ENCODE measurements around the gene RP9. TPM values are rescaled to one million over a fixed set of nuclear protein-coding genes. Genes with fewer than 3 reads are reported as not detected.

The RP9 gene
- total and polyA plus RNA-seq, 2 of the 13 experiments (the other 11 are each of a cell fraction or from before 2014, with no cell fraction given): 14.2 to 18.6 TPM

DNA sequence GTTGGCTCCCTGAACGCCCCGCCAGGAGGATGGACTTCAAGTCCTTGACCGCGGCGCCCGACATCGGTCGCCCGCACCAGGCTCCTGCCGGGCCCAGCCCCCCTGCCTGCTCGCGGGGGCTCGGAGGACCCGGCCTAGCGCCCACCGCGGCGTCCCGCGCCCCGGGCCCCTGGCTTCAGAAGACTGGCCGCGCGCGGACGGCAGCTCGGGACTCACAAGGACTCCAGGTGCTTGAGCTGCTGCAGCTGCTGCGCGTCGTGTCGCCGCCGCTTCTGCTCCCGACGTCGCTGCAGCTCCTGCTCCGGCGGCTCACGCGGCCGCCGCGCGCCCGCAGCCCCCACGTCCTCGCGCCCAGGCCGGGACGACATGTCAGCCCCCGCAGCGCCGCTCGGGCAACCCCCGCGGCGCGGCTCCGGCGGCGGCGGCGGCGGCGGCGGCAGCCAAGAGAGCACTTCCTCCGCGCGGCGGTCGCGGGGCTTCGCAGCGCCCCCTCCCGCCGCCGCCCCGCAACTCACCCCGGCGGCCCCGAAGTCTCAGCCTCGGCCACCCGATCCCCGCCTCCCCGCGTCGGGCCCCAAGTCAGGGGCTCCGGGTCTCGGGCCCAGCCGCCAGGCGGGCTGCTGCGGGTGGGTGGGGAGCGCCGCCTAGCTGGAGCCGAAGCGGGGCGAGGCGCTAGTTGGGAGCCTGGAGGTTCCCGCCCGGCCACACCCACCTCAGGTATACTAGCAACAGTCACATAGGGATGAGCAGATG lies at the start of gene RP9 (continued):
- TF ChIP-seq, protein P1, sequence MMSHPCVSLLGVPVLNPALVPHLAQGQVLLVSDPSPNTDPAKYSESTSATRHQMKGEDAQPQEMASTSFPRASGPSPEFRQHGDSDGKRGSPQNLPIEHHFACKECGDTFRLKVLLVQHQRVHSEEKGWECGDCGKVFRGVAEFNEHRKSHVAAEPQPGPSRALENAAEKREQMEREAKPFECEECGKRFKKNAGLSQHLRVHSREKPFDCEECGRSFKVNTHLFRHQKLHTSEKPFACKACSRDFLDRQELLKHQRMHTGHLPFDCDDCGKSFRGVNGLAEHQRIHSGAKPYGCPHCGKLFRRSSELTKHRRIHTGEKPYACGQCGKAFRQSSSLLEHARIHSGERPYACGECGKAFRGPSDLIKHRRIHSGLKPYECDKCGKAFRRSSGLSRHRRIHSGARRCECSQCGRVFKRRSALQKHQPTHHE (CRISPR knock-in tag; IDR thresholded peaks at IDR 0.05; ENCODE audit: borderline replicate concordance): no peak
- TF ChIP-seq ADNP (CRISPR knock-in tag; IDR thresholded peaks at IDR 0.05): no peak
- TF ChIP-seq ZNF343 (CRISPR knock-in tag; IDR thresholded peaks at IDR 0.05): no peak
- peak; percentile 80 for TF ChIP-seq TOPORS (CRISPR knock-in tag; IDR thresholded peaks at IDR 0.05)
- no peak for TF ChIP-seq CCAR2 (optimal IDR thresholded peaks at IDR 0.05; ENCODE audit: low read depth, low read length)
- TF ChIP-seq, protein P2, sequence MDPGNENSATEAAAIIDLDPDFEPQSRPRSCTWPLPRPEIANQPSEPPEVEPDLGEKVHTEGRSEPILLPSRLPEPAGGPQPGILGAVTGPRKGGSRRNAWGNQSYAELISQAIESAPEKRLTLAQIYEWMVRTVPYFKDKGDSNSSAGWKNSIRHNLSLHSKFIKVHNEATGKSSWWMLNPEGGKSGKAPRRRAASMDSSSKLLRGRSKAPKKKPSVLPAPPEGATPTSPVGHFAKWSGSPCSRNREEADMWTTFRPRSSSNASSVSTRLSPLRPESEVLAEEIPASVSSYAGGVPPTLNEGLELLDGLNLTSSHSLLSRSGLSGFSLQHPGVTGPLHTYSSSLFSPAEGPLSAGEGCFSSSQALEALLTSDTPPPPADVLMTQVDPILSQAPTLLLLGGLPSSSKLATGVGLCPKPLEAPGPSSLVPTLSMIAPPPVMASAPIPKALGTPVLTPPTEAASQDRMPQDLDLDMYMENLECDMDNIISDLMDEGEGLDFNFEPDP (CRISPR knock-in tag; conservative IDR thresholded peaks at IDR 0.05): no peak
- TF ChIP-seq POLR2A (IDR thresholded peaks at IDR 0.05; ENCODE audit: insufficient read depth in 1 of 2, low read depth in 2 of 2, low read length in 2 of 2): peak; percentile 69
- TF ChIP-seq RBM39 (IDR thresholded peaks at IDR 0.05; ENCODE audit: low read depth, low read length, poor library complexity, severe bottlenecking): peak; percentile 89
- peak; percentile 30; the same call in 1 of the 2 replicates for TF ChIP-seq NKX3-1 (CRISPR knock-in tag; IDR thresholded peaks at IDR 0.05)
- TF ChIP-seq, protein P3, sequence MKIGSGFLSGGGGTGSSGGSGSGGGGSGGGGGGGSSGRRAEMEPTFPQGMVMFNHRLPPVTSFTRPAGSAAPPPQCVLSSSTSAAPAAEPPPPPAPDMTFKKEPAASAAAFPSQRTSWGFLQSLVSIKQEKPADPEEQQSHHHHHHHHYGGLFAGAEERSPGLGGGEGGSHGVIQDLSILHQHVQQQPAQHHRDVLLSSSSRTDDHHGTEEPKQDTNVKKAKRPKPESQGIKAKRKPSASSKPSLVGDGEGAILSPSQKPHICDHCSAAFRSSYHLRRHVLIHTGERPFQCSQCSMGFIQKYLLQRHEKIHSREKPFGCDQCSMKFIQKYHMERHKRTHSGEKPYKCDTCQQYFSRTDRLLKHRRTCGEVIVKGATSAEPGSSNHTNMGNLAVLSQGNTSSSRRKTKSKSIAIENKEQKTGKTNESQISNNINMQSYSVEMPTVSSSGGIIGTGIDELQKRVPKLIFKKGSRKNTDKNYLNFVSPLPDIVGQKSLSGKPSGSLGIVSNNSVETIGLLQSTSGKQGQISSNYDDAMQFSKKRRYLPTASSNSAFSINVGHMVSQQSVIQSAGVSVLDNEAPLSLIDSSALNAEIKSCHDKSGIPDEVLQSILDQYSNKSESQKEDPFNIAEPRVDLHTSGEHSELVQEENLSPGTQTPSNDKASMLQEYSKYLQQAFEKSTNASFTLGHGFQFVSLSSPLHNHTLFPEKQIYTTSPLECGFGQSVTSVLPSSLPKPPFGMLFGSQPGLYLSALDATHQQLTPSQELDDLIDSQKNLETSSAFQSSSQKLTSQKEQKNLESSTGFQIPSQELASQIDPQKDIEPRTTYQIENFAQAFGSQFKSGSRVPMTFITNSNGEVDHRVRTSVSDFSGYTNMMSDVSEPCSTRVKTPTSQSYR (CRISPR knock-in tag; IDR thresholded peaks at IDR 0.05; ENCODE audit: borderline replicate concordance): no peak
- no peak for TF ChIP-seq ZNF780A (CRISPR knock-in tag; IDR thresholded peaks at IDR 0.05)
- 0 out of 2 replicates have a peak, but pooled peaks have one; percentile 43 for TF ChIP-seq ZNF598 (CRISPR knock-in tag; IDR thresholded peaks at IDR 0.05; ENCODE audit: borderline replicate concordance)
- TF ChIP-seq ZFP90 (CRISPR knock-in tag; IDR thresholded peaks at IDR 0.05; ENCODE audit: borderline replicate concordance): no peak
- TF ChIP-seq, protein P4, sequence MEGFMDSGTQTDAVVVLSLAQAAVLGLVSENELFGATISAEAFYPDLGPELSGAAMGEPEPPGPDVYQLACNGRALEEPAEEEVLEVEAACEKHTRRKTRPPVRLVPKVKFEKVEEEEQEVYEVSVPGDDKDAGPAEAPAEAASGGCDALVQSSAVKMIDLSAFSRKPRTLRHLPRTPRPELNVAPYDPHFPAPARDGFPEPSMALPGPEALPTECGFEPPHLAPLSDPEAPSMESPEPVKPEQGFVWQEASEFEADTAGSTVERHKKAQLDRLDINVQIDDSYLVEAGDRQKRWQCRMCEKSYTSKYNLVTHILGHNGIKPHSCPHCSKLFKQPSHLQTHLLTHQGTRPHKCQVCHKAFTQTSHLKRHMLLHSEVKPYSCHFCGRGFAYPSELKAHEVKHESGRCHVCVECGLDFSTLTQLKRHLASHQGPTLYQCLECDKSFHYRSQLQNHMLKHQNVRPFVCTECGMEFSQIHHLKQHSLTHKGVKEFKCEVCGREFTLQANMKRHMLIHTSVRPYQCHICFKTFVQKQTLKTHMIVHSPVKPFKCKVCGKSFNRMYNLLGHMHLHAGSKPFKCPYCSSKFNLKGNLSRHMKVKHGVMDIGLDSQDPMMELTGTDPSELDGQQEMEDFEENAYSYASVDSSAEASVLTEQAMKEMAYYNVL (CRISPR knock-in tag; IDR thresholded peaks at IDR 0.05; ENCODE audit: borderline replicate concordance): peak; percentile 57; the same call in 1 of the 2 replicates
- TF ChIP-seq, protein P5, sequence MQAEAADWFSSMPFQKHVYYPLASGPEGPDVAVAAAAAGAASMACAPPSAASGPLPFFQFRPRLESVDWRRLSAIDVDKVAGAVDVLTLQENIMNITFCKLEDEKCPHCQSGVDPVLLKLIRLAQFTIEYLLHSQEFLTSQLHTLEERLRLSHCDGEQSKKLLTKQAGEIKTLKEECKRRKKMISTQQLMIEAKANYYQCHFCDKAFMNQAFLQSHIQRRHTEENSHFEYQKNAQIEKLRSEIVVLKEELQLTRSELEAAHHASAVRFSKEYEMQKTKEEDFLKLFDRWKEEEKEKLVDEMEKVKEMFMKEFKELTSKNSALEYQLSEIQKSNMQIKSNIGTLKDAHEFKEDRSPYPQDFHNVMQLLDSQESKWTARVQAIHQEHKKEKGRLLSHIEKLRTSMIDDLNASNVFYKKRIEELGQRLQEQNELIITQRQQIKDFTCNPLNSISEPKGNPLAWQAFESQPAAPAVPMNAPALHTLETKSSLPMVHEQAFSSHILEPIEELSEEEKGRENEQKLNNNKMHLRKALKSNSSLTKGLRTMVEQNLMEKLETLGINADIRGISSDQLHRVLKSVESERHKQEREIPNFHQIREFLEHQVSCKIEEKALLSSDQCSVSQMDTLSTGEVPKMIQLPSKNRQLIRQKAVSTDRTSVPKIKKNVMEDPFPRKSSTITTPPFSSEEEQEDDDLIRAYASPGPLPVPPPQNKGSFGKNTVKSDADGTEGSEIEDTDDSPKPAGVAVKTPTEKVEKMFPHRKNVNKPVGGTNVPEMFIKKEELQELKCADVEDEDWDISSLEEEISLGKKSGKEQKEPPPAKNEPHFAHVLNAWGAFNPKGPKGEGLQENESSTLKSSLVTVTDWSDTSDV (CRISPR knock-in tag; IDR thresholded peaks at IDR 0.05): no peak
- no peak for TF ChIP-seq ZC3H4 (CRISPR knock-in tag; IDR thresholded peaks at IDR 0.05; ENCODE audit: borderline replicate concordance)
- TF ChIP-seq SMAD9 (CRISPR knock-in tag; IDR thresholded peaks at IDR 0.05): no peak
- no peak for TF ChIP-seq ELF3 (CRISPR knock-in tag; IDR thresholded peaks at IDR 0.05)
- no peak for TF ChIP-seq ZNF101 (CRISPR knock-in tag; IDR thresholded peaks at IDR 0.05; ENCODE audit: borderline replicate concordance, low read depth)
